T-helper 2 cell treated with Interferon-gamma antibody and Interleukin-4, amounts not matched to agents 5 μg/mL and 100 μg/mL, for 36 hours (primary cell): Measurements from ENCODE around the gene PLPP7.

Experiments used
- DNase-seq: peaks from one replicate; pipeline ENCODE4 v3.0.0; 2021; ENCODE audit warnings: low spot score
- H3K27ac Mint-ChIP-seq: one replicate; pipeline ENCODE4 v1.8.0; 2021; ENCODE audit warnings: mild to moderate bottlenecking, mixed read lengths
- H3K27me3 Mint-ChIP-seq: one replicate; pipeline ENCODE4 v1.8.0; 2021; ENCODE audit warnings: low read depth, mixed read lengths
- H3K36me3 Mint-ChIP-seq: one replicate; pipeline ENCODE4 v1.8.0; 2021; ENCODE audit warnings: low read depth, mixed read lengths
- H3K4me1 Mint-ChIP-seq: one replicate; pipeline ENCODE4 v1.8.0; 2021; ENCODE audit warnings: low read depth, mixed read lengths
- H3K4me3 Mint-ChIP-seq: one replicate; pipeline ENCODE4 v1.8.0; 2022; ENCODE audit warnings: mild to moderate bottlenecking, moderate library complexity, mixed read lengths
- H3K9me3 Mint-ChIP-seq: one replicate; pipeline ENCODE4 v1.8.0; 2021; ENCODE audit warnings: mixed read lengths

The PLPP7 gene

GRCh38 chr9:131309530-131310276 is 20.2 kb downstream of the PLPP7 start:
- no peak overlapping the region for H3K27ac Mint-ChIP-seq
- no peaks in the 10 kb centered on the region for H3K36me3 Mint-ChIP-seq
- H3K4me1 Mint-ChIP-seq: peaks cover 11% of the 10 kb centered on the region

GRCh38 chr9:131310833-131311554 is 21.5 kb downstream of the PLPP7 start:
- H3K4me3 Mint-ChIP-seq: peak overlapping the region; percentile 59
- peaks cover 11% of the 10 kb centered on the region for H3K4me1 Mint-ChIP-seq
- H3K27ac Mint-ChIP-seq: peak overlapping the region; percentile 65
- H3K36me3 Mint-ChIP-seq: no peaks in the 10 kb centered on the region
- H3K9me3 Mint-ChIP-seq: no peaks in the 10 kb centered on the region
- DNase-seq: peak; percentile 53
- H3K27me3 Mint-ChIP-seq: no peaks in the 10 kb centered on the region

More at GRCh38 chr9:131309530-131310276, 20.2 kb downstream of the PLPP7 start:
- no peak for DNase-seq
- Mint-ChIP-seq H3K27me3 (no peaks in the 10 kb centered on the region), H3K4me3 (no peak overlapping the region), H3K9me3 (no peaks in the 10 kb centered on the region)

GRCh38 chr9:131312246-131312645 is 22.7 kb downstream of the PLPP7 start:
- no peaks in the 10 kb centered on the region for H3K9me3 Mint-ChIP-seq
- peaks cover 11% of the 10 kb centered on the region for H3K4me1 Mint-ChIP-seq
- no peak for DNase-seq
- no peak overlapping the region for H3K4me3 Mint-ChIP-seq
- H3K36me3 Mint-ChIP-seq: no peaks in the 10 kb centered on the region
- H3K27me3 Mint-ChIP-seq: no peaks in the 10 kb centered on the region
- no peak overlapping the region for H3K27ac Mint-ChIP-seq

GRCh38 chr9:131312822-131313770 is 23.6 kb downstream of the PLPP7 start:
- Mint-ChIP-seq H3K36me3 (no peaks in the 10 kb centered on the region), H3K4me3 (no peak overlapping the region), H3K9me3 (no peaks in the 10 kb centered on the region), H3K4me1 (peaks cover 11% of the 10 kb centered on the region), H3K27me3 (no peaks in the 10 kb centered on the region), H3K27ac (peak overlapping the region; percentile 84)
- DNase-seq: no peak

- H3K36me3 Mint-ChIP-seq: no peaks in the 10 kb centered on the region
- H3K4me3 Mint-ChIP-seq: no peak overlapping the region
- no peaks in the 10 kb centered on the region for H3K27me3 Mint-ChIP-seq
- DNase-seq: no peak
- no peaks in the 10 kb centered on the region for H3K9me3 Mint-ChIP-seq
- H3K4me1 Mint-ChIP-seq: no peaks in the 10 kb centered on the region
- H3K27ac Mint-ChIP-seq: no peak overlapping the region
These were observed 28.9 kb downstream of the PLPP7 start for GRCh38 chr9:131318231-131319085.

- DNase-seq: no peak
- Mint-ChIP-seq H3K4me1 (no peaks in the 10 kb centered on the region), H3K27ac (no peak overlapping the region), H3K36me3 (no peaks in the 10 kb centered on the region), H3K9me3 (no peaks in the 10 kb centered on the region), H3K27me3 (no peaks in the 10 kb centered on the region), H3K4me3 (no peak overlapping the region)
These were observed 30.0 kb downstream of the PLPP7 start for GRCh38 chr9:131319486-131319885.

- Mint-ChIP-seq H3K4me1 (no peaks in the 10 kb centered on the region), H3K27me3 (no peaks in the 10 kb centered on the region), H3K9me3 (no peaks in the 10 kb centered on the region), H3K27ac (no peak overlapping the region), H3K36me3 (no peaks in the 10 kb centered on the region), H3K4me3 (no peak overlapping the region)
- no peak for DNase-seq
These were observed 30.6 kb downstream of the PLPP7 start for GRCh38 chr9:131320031-131320685.

GRCh38 chr9:131323629-131324028 is 34.1 kb downstream of the PLPP7 start:
- no peaks in the 10 kb centered on the region for H3K9me3 Mint-ChIP-seq
- no peak overlapping the region for H3K4me3 Mint-ChIP-seq
- H3K27ac Mint-ChIP-seq: no peak overlapping the region
- H3K4me1 Mint-ChIP-seq: no peaks in the 10 kb centered on the region
- DNase-seq: no peak
- peaks cover 2% of the 10 kb centered on the region for H3K27me3 Mint-ChIP-seq
- H3K36me3 Mint-ChIP-seq: no peaks in the 10 kb centered on the region

- Mint-ChIP-seq H3K36me3 (no peaks in the 10 kb centered on the region), H3K4me3 (no peak overlapping the region), H3K27ac (no peak overlapping the region), H3K9me3 (no peaks in the 10 kb centered on the region), H3K27me3 (peaks cover 2% of the 10 kb centered on the region), H3K4me1 (no peaks in the 10 kb centered on the region)
- no peak for DNase-seq
These were observed 35.5 kb downstream of the PLPP7 start for GRCh38 chr9:131324736-131325679.

GRCh38 chr9:131329241-131329641 is 39.7 kb downstream of the PLPP7 start:
- Mint-ChIP-seq H3K36me3 (no peaks in the 10 kb centered on the region), H3K4me1 (no peaks in the 10 kb centered on the region), H3K4me3 (no peak overlapping the region), H3K27me3 (peaks cover 2% of the 10 kb centered on the region), H3K27ac (no peak overlapping the region), H3K9me3 (no peaks in the 10 kb centered on the region)
- DNase-seq: no peak

GRCh38 chr9:131330814-131331600 is 41.5 kb downstream of the PLPP7 start:
- no peak overlapping the region for H3K27ac Mint-ChIP-seq
- H3K4me3 Mint-ChIP-seq: no peak overlapping the region
- H3K27me3 Mint-ChIP-seq: peaks cover 4% of the 10 kb centered on the region
- H3K4me1 Mint-ChIP-seq: peaks cover under 1% of the 10 kb centered on the region
- no peaks in the 10 kb centered on the region for H3K36me3 Mint-ChIP-seq
- H3K9me3 Mint-ChIP-seq: no peaks in the 10 kb centered on the region
- DNase-seq: no peak
